Sigmoid colon (tissue), 4 donors: ENCODE data around the gene EPGN.

Experiments used
- EP300 ChIP-seq, 4 donors: sonication (generic); formaldehyde crosslinking; IDR thresholded peaks; one replicate each; pipeline ENCODE4 v1.6.1; 2017; ENCODE audit warnings: antibody characterized with exemption in 4 of 4
- POLR2A ChIP-seq, 2 donors: fragments of 450-650 bp; IDR thresholded peaks; one replicate each; pipeline ENCODE4 v1.6.1; 2016; ENCODE audit warnings: antibody characterized with exemption in 2 of 2, mild to moderate bottlenecking in 2 of 2, moderate library complexity in 2 of 2

DNA sequence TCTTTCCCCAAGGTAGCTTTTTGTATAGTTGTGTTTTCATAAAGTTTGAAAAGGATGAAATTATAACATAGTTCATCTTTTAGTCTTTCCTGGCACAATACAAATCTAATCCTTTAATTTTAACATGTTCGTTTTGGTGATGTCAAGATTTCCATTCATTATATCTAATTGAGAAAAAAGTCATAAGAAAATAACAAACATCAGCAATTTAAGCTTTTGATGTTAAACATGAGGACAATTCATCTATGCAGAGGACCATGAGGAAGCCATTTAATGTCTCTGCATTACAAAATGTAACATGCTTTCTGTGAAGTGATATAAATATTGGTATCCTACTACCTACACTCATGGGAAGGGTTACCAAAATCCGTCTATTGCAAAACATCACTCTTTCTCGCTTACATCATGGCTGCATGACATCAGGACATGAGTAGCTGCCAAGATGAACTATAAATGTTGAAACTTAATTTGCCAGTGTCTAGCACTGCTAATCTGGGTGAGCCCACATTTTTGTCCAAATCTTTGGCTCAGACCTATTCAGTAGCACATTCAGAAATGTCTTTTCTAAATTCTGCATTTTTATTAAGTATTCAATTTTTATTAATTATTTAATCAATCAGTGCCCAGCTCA is 9.5 kb downstream of the EPGN start:
- TF ChIP-seq POLR2A (IDR thresholded peaks at IDR 0.05) (no peak), EP300 (IDR thresholded peaks at IDR 0.05) (no peak)
